Dendritic cell treated with granulocyte-macrophage colony-stimulating factor and Interleukin-4, amounts not matched to agents 40 ng/mL and 50 ng/mL, for 4 days (primary cell): ENCODE results near the gene S1PR3.

Experiments used
- H3K27ac Mint-ChIP-seq: one replicate; pipeline ENCODE4 v1.8.0; 2022; ENCODE audit warnings: mild to moderate bottlenecking, mixed read lengths
- H3K27me3 Mint-ChIP-seq: one replicate; pipeline ENCODE4 v1.8.0; 2022; ENCODE audit warnings: mild to moderate bottlenecking, mixed read lengths
- H3K36me3 Mint-ChIP-seq: one replicate; pipeline ENCODE4 v1.8.0; 2022; ENCODE audit warnings: low read depth, mixed read lengths
- H3K4me1 Mint-ChIP-seq: one replicate; pipeline ENCODE4 v1.8.0; 2022; ENCODE audit warnings: low read depth, mixed read lengths
- H3K4me3 Mint-ChIP-seq: one replicate; pipeline ENCODE4 v1.8.0; 2022; ENCODE audit warnings: mild to moderate bottlenecking, moderate library complexity, mixed read lengths
- H3K9me3 Mint-ChIP-seq: one replicate; pipeline ENCODE4 v1.8.0; 2022; ENCODE audit warnings: mixed read lengths
- intact Hi-C: fragments of 100-400 bp; cut with micrococcal nuclease; formaldehyde crosslinking; loops from one replicate; pipeline ENCODE4 v1.15.0; 2022

The S1PR3 gene

DNA sequence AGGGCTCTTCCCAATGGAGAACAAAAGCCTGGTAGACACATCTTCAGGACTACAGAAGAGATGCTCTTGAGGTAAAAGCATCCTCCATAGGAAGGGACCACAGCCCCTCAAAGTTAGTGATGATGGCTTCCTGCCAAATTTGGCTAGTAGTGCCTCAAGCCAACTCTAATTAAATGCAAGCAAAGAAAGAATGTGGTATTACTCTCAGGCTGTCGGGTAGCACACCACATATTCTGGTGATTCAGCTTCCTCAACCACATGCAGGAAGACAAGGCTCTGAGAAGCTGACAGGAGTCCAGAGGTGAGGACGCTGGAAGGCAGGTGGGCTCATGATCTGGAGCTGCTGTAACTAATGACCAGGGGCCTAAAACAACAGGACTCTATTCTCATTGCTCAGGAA is 37.2 kb upstream of the S1PR3 start:
- H3K4me1 Mint-ChIP-seq = peaks cover 48% of the 10 kb centered on the region
- no peaks in the 10 kb centered on the region for H3K36me3 Mint-ChIP-seq
- H3K9me3 Mint-ChIP-seq = no peaks in the 10 kb centered on the region
- no peak overlapping the region for H3K4me3 Mint-ChIP-seq
- intact Hi-C loops = no loop called here
- no peak overlapping the region for H3K27ac Mint-ChIP-seq
- peaks cover 34% of the 10 kb centered on the region for H3K27me3 Mint-ChIP-seq

DNA sequence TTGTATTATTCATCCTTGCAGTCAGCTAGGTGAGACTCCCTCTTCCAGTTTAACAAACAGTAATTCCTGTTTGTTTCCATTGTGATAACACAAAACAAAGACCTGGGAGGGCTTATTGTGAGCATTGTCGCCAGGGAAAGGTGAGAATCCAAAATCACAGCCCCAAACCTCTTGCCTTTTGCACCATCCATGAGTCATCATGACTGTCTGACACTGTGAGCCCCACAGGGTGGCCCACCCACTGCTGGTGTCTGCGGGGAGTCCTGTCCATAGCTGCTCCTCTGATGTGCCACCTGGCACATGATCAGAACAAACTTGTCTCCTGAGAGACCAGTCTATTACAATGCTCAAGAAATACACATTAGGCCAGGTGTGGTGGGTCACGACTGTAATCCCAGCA is 33.7 kb upstream of the S1PR3 start:
- Mint-ChIP-seq H3K27ac (no peak overlapping the region), H3K4me3 (no peak overlapping the region), H3K36me3 (no peaks in the 10 kb centered on the region), H3K27me3 (peaks cover 48% of the 10 kb centered on the region), H3K9me3 (no peaks in the 10 kb centered on the region), H3K4me1 (peaks cover 20% of the 10 kb centered on the region)
- intact Hi-C loops = no loop called here

- Mint-ChIP-seq H3K27ac (no peak overlapping the region), H3K27me3 (peaks cover 44% of the 10 kb centered on the region), H3K4me1 (no peaks in the 10 kb centered on the region), H3K36me3 (no peaks in the 10 kb centered on the region), H3K9me3 (peaks cover 11% of the 10 kb centered on the region), H3K4me3 (no peak overlapping the region)
- intact Hi-C loops = no loop called here
These were observed 31.4 kb upstream of the S1PR3 start for GRCh38 chr9:88959727-88960469.

- Mint-ChIP-seq H3K27me3 (peaks cover 44% of the 10 kb centered on the region), H3K27ac (no peak overlapping the region), H3K36me3 (no peaks in the 10 kb centered on the region), H3K4me3 (no peak overlapping the region), H3K4me1 (no peaks in the 10 kb centered on the region), H3K9me3 (peaks cover 11% of the 10 kb centered on the region)
- intact Hi-C loops = no loop called here
These were observed 30.6 kb upstream of the S1PR3 start for GRCh38 chr9:88960632-88961031.

- Mint-ChIP-seq H3K27me3 (peaks cover 40% of the 10 kb centered on the region), H3K36me3 (no peaks in the 10 kb centered on the region), H3K4me1 (no peaks in the 10 kb centered on the region), H3K9me3 (peaks cover 11% of the 10 kb centered on the region), H3K27ac (no peak overlapping the region), H3K4me3 (no peak overlapping the region)
- intact Hi-C loops = no loop called here
These were observed 25.8 kb upstream of the S1PR3 start for GRCh38 chr9:88965473-88965872.

DNA sequence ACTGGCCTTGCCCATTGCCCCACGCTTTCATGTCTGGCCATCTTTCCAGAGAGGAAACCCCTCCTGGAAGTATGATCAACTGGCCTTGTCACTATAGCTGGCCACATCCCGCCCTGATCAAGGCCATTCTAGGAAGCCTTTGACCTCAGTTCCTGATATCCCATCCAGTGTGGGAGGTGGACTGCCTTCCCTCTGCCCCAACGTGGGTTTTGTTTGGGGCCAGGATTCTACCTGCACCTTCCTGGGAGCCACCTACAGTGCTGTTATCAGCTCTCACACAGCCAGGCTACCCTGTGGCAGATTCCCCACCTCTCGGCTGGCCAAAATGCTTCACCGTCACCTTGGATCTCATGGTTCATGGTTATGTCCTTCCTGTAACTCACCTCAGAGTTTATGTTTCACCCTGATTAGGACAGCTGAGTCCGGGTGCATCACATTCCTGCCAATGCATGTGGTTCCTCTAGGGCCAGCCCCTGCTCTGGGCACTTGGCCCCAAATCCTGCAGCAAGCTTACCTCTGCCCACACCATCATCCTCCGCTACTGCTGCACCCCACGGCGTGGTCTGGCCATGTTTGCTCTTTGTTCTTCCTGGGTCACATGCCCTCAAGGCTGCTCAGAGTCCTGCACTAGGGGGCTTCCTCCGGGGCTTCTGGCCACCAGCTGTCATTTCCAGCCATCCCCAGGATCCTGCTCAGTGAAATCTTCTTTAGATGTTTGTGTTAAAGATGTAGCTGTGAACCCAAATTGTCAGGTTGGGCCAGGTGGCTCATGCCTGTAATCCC is 24.2 kb upstream of the S1PR3 start:
- intact Hi-C loops = no loop called here
- Mint-ChIP-seq H3K4me1 (no peaks in the 10 kb centered on the region), H3K27me3 (peaks cover 29% of the 10 kb centered on the region), H3K4me3 (no peak overlapping the region), H3K36me3 (no peaks in the 10 kb centered on the region), H3K9me3 (peaks cover 11% of the 10 kb centered on the region), H3K27ac (no peak overlapping the region)

DNA sequence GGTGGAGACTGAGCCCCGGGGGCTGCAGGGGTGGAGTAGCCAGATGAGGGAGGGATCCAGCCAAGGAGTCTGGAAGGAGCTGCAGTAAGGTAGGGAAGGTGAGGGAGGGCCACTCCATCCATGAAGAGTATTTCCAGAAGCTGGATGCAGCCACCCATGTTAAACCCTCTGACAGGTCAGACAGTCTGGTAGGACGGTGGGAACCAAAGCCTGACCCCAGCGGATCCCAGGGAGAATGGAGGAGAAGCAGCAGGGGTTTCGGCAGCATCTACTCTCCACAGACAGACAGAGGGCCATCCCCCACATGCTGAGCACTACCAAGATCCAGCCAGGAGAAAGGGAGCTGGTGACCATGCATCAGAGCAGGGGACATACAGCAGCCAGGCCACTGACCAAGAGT is 22.5 kb upstream of the S1PR3 start:
- peaks cover 4% of the 10 kb centered on the region for H3K9me3 Mint-ChIP-seq
- peaks cover 24% of the 10 kb centered on the region for H3K27me3 Mint-ChIP-seq
- no peak overlapping the region for H3K27ac Mint-ChIP-seq
- no peak overlapping the region for H3K4me3 Mint-ChIP-seq
- H3K4me1 Mint-ChIP-seq = no peaks in the 10 kb centered on the region
- no peaks in the 10 kb centered on the region for H3K36me3 Mint-ChIP-seq
- intact Hi-C loops = no loop called here

GRCh38 chr9:88969646-88970373 is 21.5 kb upstream of the S1PR3 start:
- Mint-ChIP-seq H3K36me3 (no peaks in the 10 kb centered on the region), H3K27ac (no peak overlapping the region), H3K9me3 (no peaks in the 10 kb centered on the region), H3K27me3 (peaks cover 23% of the 10 kb centered on the region), H3K4me1 (no peaks in the 10 kb centered on the region), H3K4me3 (no peak overlapping the region)
- intact Hi-C loops = no loop called here

DNA sequence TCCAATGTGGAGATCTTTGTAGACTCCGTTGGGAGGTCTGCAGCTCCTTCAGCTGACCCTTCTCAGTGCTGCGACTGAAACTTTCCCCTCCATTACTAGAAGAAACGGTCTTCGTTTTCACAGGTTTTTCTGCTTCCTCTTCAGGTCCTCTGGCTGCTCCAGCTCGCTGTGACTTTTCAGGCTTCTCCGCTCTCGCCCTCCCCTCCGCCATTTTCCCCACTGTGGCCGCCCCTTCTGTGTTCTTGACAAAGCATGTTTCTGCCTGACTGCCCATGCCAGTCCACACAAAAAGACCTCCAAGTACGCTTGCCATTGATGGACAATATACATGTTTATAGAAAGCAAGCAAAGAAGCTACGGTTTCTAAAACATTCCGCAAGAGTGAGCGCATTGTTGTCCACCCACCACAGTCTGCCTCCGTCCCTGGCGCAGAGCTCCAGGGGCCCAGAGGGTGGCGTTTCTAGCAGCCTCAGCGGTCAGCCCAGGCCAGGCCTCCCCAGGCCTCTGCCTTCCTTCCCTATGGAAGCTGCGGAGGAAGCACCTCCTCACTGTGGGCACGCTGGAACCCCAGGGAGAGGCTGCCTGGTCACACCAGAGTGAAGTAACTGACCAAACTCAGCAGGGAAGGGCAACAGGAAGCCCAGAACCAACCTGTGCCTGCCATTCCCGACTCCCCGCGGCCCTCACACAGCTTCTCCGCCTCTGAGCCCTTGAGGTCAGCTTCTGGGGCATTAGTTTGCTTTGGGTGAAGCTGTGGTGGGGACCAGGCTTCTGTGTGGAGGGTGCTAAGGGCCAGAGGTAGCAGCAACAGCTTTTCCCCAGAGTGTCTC is 19.9 kb upstream of the S1PR3 start:
- Mint-ChIP-seq H3K27ac (no peak overlapping the region), H3K27me3 (peaks cover 19% of the 10 kb centered on the region), H3K4me1 (no peaks in the 10 kb centered on the region), H3K4me3 (no peak overlapping the region), H3K36me3 (no peaks in the 10 kb centered on the region), H3K9me3 (no peaks in the 10 kb centered on the region)
- intact Hi-C loops = no loop called here

GRCh38 chr9:88972401-88972800 is 18.9 kb upstream of the S1PR3 start:
- H3K36me3 Mint-ChIP-seq = no peaks in the 10 kb centered on the region
- peaks cover 26% of the 10 kb centered on the region for H3K27me3 Mint-ChIP-seq
- H3K4me1 Mint-ChIP-seq = no peaks in the 10 kb centered on the region
- H3K27ac Mint-ChIP-seq = no peak overlapping the region
- intact Hi-C loops = no loop called here
- no peaks in the 10 kb centered on the region for H3K9me3 Mint-ChIP-seq
- H3K4me3 Mint-ChIP-seq = no peak overlapping the region

DNA sequence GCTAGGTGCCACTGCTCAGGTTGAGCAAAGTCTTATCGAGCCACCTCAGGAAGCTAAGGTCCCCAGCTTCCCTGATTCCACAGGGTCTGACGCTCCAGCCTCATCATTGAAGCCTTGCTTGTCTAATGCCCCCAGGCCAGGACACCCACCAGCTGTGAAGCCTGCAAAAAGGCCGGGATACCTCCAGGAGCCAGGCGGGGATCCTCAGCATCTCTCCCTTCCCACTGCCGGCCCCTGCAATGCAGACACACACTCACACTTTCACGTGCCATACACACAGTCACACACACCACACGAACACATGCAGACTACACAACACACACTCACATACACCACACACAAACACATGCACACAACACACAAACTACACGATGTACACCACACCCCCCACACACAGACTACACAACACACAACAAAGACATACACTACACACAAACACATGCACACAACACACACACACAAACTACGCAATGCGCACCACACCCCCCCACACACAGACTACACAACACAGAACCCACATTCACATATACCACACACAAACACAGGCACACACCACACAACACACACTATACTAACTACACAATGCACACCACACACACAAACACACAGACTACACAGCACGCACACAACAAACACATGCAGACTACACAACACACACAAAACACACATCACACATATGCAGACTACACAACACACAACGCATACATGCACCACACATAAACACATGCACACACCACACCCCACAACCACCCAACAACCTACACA is 17.8 kb upstream of the S1PR3 start:
- Mint-ChIP-seq H3K27ac (no peak overlapping the region), H3K4me1 (no peaks in the 10 kb centered on the region), H3K9me3 (no peaks in the 10 kb centered on the region), H3K4me3 (no peak overlapping the region), H3K36me3 (no peaks in the 10 kb centered on the region), H3K27me3 (peaks cover 28% of the 10 kb centered on the region)
- intact Hi-C loops = no loop called here

- Mint-ChIP-seq H3K27me3 (peaks cover 17% of the 10 kb centered on the region), H3K36me3 (no peaks in the 10 kb centered on the region), H3K27ac (no peak overlapping the region), H3K9me3 (no peaks in the 10 kb centered on the region), H3K4me3 (no peak overlapping the region), H3K4me1 (no peaks in the 10 kb centered on the region)
- intact Hi-C loops = no loop called here
These were observed 16.6 kb upstream of the S1PR3 start for GRCh38 chr9:88974641-88975040.
